H9 (cell line): ENCODE results near the gene TMSB10. TPM values are rescaled to one million over a fixed set of nuclear protein-coding genes. Genes with fewer than 3 reads are reported as not detected.

ENCODE experiments used
- DNase-seq: peaks from one replicate; pipeline ENCODE4 v3.0.0-alpha.2; 2017
- H2AFZ ChIP-seq: one replicate; pipeline ENCODE4 v1.6.1; 2013; ENCODE audit warnings: mild to moderate bottlenecking, low read length, control low read depth, moderate library complexity
- H2AK5ac ChIP-seq: 2 replicates; pipeline ENCODE4 v1.6.1; 2013; ENCODE audit warnings: low read length, control low read depth, mixed read lengths; ENCODE audit not compliant: insufficient read length
- H2BK120ac ChIP-seq: one replicate; pipeline ENCODE4 v1.6.1; 2013; ENCODE audit warnings: low read depth, mild to moderate bottlenecking, low read length, control low read depth, inconsistent platforms; ENCODE audit not compliant: poor library complexity, severe bottlenecking
- H2BK12ac ChIP-seq: 2 replicates; pipeline ENCODE4 v1.6.1; 2013; ENCODE audit warnings: low read length, control low read depth, mixed read lengths, low read depth; ENCODE audit not compliant: insufficient read length
- H2BK15ac ChIP-seq: 2 replicates; pipeline ENCODE4 v1.6.1; 2013; ENCODE audit warnings: low read depth, low read length, control low read depth
- H2BK20ac ChIP-seq: one replicate; pipeline ENCODE4 v1.6.1; 2013; ENCODE audit warnings: low read depth, mild to moderate bottlenecking, low read length, control low read depth, inconsistent platforms; ENCODE audit not compliant: poor library complexity, severe bottlenecking
- H2BK5ac ChIP-seq: 2 replicates; pipeline ENCODE4 v1.6.1; 2013; ENCODE audit warnings: low read length, control low read depth, mixed read lengths; ENCODE audit not compliant: insufficient read length
- H3K14ac ChIP-seq: 2 replicates; pipeline ENCODE4 v1.6.1; 2013; ENCODE audit warnings: low read length, control low read depth; ENCODE audit not compliant: insufficient read depth
- H3K18ac ChIP-seq: 2 replicates; pipeline ENCODE4 v1.6.1; 2013; ENCODE audit warnings: low read depth, mild to moderate bottlenecking, mixed read lengths, low read length, control low read depth; ENCODE audit not compliant: insufficient read length
- H3K23ac ChIP-seq: 2 replicates; pipeline ENCODE4 v1.6.1; 2013; ENCODE audit warnings: low read length, control low read depth, mixed read lengths, low read depth; ENCODE audit not compliant: insufficient read length
- H3K23me2 ChIP-seq: 2 replicates; pipeline ENCODE4 v1.6.1; 2013; ENCODE audit warnings: low read depth, mild to moderate bottlenecking, mixed read lengths, low read length, control low read depth; ENCODE audit not compliant: insufficient read length, poor library complexity, severe bottlenecking
- H3K27ac ChIP-seq: 2 replicates; pipeline ENCODE4 v1.5.1; 2013; ENCODE audit warnings: low read length, control low read depth, mixed read lengths, low read depth; ENCODE audit not compliant: insufficient read length
- H3K27me3 ChIP-seq: 2 replicates; pipeline ENCODE4 v1.6.1; 2013; ENCODE audit warnings: low read length, control low read depth, inconsistent platforms; ENCODE audit not compliant: insufficient read depth
- H3K4ac ChIP-seq: 2 replicates; pipeline ENCODE4 v1.6.1; 2013; ENCODE audit warnings: low read depth, mild to moderate bottlenecking, control low read depth, inconsistent platforms, low read length, moderate library complexity
- H3K4me1 ChIP-seq: 2 replicates; pipeline ENCODE4 v1.6.1; 2013; ENCODE audit warnings: low read length, control low read depth, inconsistent platforms; ENCODE audit not compliant: insufficient read depth
- H3K4me2 ChIP-seq: 2 replicates; pipeline ENCODE4 v1.6.1; 2013; ENCODE audit warnings: low read length, control low read depth, mixed read lengths; ENCODE audit not compliant: insufficient read length, insufficient read depth
- H3K56ac ChIP-seq: 2 replicates; pipeline ENCODE4 v1.6.1; 2013; ENCODE audit warnings: low read depth, mild to moderate bottlenecking, mixed read lengths, low read length, control low read depth; ENCODE audit not compliant: insufficient read length
- H3K79me1 ChIP-seq: 2 replicates; pipeline ENCODE4 v1.6.1; 2013; ENCODE audit warnings: low read depth, mild to moderate bottlenecking, moderate library complexity, low read length, control low read depth, inconsistent platforms; ENCODE audit not compliant: insufficient read depth, poor library complexity, severe bottlenecking
- H3K79me2 ChIP-seq: 2 replicates; pipeline ENCODE4 v1.6.1; 2013; ENCODE audit warnings: low read length, control low read depth, inconsistent platforms; ENCODE audit not compliant: insufficient read depth
- H3K9ac ChIP-seq: 2 replicates; pipeline ENCODE4 v1.6.1; 2013; ENCODE audit warnings: low read length, control low read depth, mixed read lengths; ENCODE audit not compliant: insufficient read length; ENCODE audit errors: extremely low read depth
- H3K9me3 ChIP-seq: one replicate; pipeline ENCODE4 v1.6.1; 2013; ENCODE audit warnings: low read depth, low read length, inconsistent platforms; ENCODE audit not compliant: control insufficient read depth
- H3T11ph ChIP-seq: one replicate; pipeline ENCODE4 v1.6.1; 2013; ENCODE audit warnings: mild to moderate bottlenecking, low read length, control low read depth, inconsistent platforms
- H4K20me1 ChIP-seq: one replicate; pipeline ENCODE4 v1.6.1; 2013; ENCODE audit not compliant: control insufficient read depth, insufficient read length, insufficient read depth
- H4K5ac ChIP-seq: 2 replicates; pipeline ENCODE4 v1.6.1; 2013; ENCODE audit warnings: low read depth, mild to moderate bottlenecking, mixed read lengths, low read length, control low read depth; ENCODE audit not compliant: insufficient read length
- H4K8ac ChIP-seq: replicated peaks from 2 replicates; pipeline ENCODE4 v1.6.1; 2013; ENCODE audit warnings: low read length, control low read depth, mixed read lengths, low read depth; ENCODE audit not compliant: insufficient read length
- H4K91ac ChIP-seq: 2 replicates; pipeline ENCODE4 v1.6.1; 2013; ENCODE audit warnings: low read depth, mild to moderate bottlenecking, moderate library complexity, mixed read lengths, low read length, control low read depth; ENCODE audit not compliant: insufficient read length
- H3K27ac Mint-ChIP-seq, 3 experiments: 2 replicates in 2 of 3; 3 replicates in 1 of 3; pipeline ENCODE4 v1.8.0; 2020 to 2021; ENCODE audit warnings: mixed read lengths in 3 of 3, mild to moderate bottlenecking in 1 of 3, moderate library complexity in 1 of 3
- H3K27me3 Mint-ChIP-seq: 2 replicates; pipeline ENCODE4 v1.8.0; 2021; ENCODE audit warnings: low read depth, mild to moderate bottlenecking, moderate library complexity, mixed read lengths
- H3K36me3 Mint-ChIP-seq, 3 experiments: 2 replicates in 2 of 3; 3 replicates in 1 of 3; pipeline ENCODE4 v1.8.0; 2020 to 2021; ENCODE audit warnings: low read depth in 3 of 3, mixed read lengths in 3 of 3; ENCODE audit not compliant: insufficient read depth in 1 of 3
- H3K4me1 Mint-ChIP-seq, 2 experiments: 2 replicates each; pipeline ENCODE4 v1.8.0; 2020; ENCODE audit warnings: mixed read lengths in 2 of 2
- H3K4me3 Mint-ChIP-seq, 2 experiments: 2 replicates in 1 of 2; 3 replicates in 1 of 2; pipeline ENCODE4 v1.8.0; 2020 to 2021; ENCODE audit warnings: mild to moderate bottlenecking in 2 of 2, mixed read lengths in 2 of 2, moderate library complexity in 1 of 2
- H3K9me3 Mint-ChIP-seq, 2 experiments: 2 replicates in 1 of 2; 3 replicates in 1 of 2; pipeline ENCODE4 v1.8.0; 2020; ENCODE audit warnings: mild to moderate bottlenecking in 2 of 2, mixed read lengths in 2 of 2, moderate library complexity in 1 of 2
- CTCF ChIP-seq: fragments of 200-600 bp; sonication (generic); conservative IDR thresholded peaks from 3 replicates; pipeline ENCODE4 v1.8.0; 2021; ENCODE audit warnings: antibody characterized with exemption, mild to moderate bottlenecking
- WGBS: extraction: QIAGEN DNeasy Blood & Tissue Kit; methylation state at CpG from one replicate; pipeline ENCODE4 v1.1.7; 2013; ENCODE audit warnings: missing lambda C conversion rate, low lambda C conversion rate, mixed read lengths; ENCODE audit not compliant: insufficient read length; ENCODE audit errors: extremely low coverage; 5-methylcytosine and 5-hydroxymethylcytosine counted together
- total RNA-seq: library from RNA; stranded (reverse); gene quantifications from 2 replicates; pipeline ENCODE4 v1.2.1, GENCODE V29; 2021

The TMSB10 gene
- total RNA-seq, 1 experiment from 2014 or later: 755 TPM

DNA sequence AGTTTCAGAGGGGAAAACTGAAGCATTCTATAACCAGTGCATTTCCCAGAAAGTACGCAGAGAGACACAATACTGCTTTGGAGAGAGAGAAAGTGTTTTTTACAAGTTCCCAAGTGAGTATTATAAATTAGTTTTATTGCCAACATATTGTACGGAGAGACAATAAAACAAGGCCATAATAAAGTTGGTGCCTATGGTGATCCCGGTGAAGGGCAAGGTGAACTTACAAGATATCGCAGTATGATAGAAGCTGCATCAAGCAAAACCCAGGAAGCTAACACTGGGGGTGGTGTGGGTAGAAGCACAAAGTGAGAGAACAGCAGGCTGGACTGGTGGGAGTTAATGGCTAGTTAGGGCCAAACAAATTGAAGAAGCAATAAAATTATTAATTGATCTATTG lies 7.5 kb downstream of the TMSB10 start:
- DNase-seq: no peak
- H4K8ac ChIP-seq: no peak overlapping the region

More for the DNA sequence above, 7.5 kb downstream of the TMSB10 start:
- TF ChIP-seq CTCF: no peak
- H3K4ac ChIP-seq: no peak overlapping the region
- no peak overlapping the region for H2BK20ac ChIP-seq
- H3K18ac ChIP-seq: no peak overlapping the region
- H3K9me3 ChIP-seq: no peaks in the 10 kb centered on the region
- no peak overlapping the region for H3K4me2 ChIP-seq
- Mint-ChIP-seq H3K4me3 (no peak overlapping the region), H3K27me3 (no peaks in the 10 kb centered on the region), H3K9me3 (peaks cover 8 to 9% of the 10 kb centered on the region in 2 experiments), H3K36me3 (peaks cover 13 to 18% (median 15%) of the 10 kb centered on the region in 3 experiments), H3K4me1 (peaks cover 0 to 3% of the 10 kb centered on the region in 2 experiments; a peak in 1 of 4 replicates), H3K27ac (no peak overlapping the region)
- no peaks in the 10 kb centered on the region for H4K20me1 ChIP-seq
- H2BK12ac ChIP-seq: no peak overlapping the region
- H2BK120ac ChIP-seq: no peak overlapping the region
- H4K91ac ChIP-seq: no peak overlapping the region
- no peak overlapping the region for H2BK5ac ChIP-seq
- H3K79me2 ChIP-seq: no peaks in the 10 kb centered on the region
- no peak overlapping the region for H2AFZ ChIP-seq
- H3K27ac ChIP-seq: no peak overlapping the region
- no peak overlapping the region for H4K5ac ChIP-seq
- no peak overlapping the region for H2BK15ac ChIP-seq
- no peak overlapping the region for H3T11ph ChIP-seq
- no peaks in the 10 kb centered on the region for H3K27me3 ChIP-seq
- no peak overlapping the region for H3K56ac ChIP-seq
- no peaks in the 10 kb centered on the region for H3K79me1 ChIP-seq
- H2AK5ac ChIP-seq: no peak overlapping the region
- no peak overlapping the region for H3K14ac ChIP-seq
- no peak overlapping the region for H3K9ac ChIP-seq
- no peak overlapping the region for H3K23ac ChIP-seq
- H3K4me1 ChIP-seq: no peaks in the 10 kb centered on the region
- H3K23me2 ChIP-seq: no peaks in the 10 kb centered on the region
- WGBS: no CpG with 5 or more reads among the region's 4 CpGs
